Stimulated activated CD4-positive, alpha-beta T cell treated with anti-CD3 and anti-CD28 coated beads, Interleukin-15, amount 100 ng/mL, for 1 hour (primary cell): ENCODE measurements around the gene CRYBB1.
A peak's percentile ranks its signal among the peaks of the same experiment; 100 is the strongest.

Experiments
- DNase-seq, 2 donors: peaks; one replicate each; pipeline ENCODE4 v3.0.0-alpha.2; 2020; ENCODE audit warnings: low read depth in 1 of 2, low spot score in 1 of 2

The CRYBB1 gene

DNA sequence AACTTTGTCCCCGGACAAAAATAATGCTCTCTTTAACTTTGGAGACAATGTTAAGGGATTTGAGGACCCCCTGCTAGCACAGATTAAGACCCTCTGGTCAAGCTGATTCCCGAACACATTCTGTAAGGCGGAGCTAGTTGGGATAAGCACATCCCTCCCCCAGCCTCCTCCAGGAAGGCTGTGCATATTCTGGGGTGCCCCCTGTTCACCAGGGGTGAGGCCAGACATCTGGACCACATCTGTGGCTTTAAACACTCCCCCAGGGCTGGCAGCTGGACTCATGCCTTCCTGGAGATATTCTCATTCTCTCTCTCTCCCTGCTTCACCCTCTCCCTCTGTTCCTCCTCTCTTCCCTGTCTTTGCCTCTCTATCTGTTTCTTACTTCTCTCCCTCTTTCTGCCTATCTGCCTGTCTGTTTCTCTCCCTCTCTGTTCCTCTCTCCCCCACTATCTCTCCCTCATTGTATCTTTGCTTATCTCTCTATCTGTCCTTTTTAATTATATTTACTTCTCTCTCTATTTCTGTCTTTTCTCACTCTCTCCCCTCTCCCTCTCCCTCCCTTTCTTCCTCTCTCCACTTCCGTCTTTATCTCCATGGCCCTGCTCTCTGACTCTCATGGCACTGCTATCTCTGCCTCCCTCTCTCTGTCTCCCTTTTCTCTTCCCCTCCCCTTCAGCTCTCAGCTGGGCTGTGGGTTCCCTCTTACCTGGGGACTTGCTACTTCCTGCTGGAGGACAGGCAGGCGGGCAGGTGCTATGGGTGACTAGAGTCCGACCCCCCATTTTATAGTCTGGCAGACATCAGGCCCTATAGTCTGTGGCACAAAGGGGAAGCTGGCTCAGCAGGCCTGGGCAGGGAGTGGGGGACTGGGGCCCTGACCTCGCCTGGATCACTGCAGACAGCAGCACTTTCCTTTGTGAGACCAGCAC lies at the start of gene CRYBB1:
TSS of gene CRYBB1 (minus strand) at position 757 of the 929 bp plus-strand sequence. CDS start 1,708 bp downstream, outside the sequence.
- DNase-seq = no peak

DNA sequence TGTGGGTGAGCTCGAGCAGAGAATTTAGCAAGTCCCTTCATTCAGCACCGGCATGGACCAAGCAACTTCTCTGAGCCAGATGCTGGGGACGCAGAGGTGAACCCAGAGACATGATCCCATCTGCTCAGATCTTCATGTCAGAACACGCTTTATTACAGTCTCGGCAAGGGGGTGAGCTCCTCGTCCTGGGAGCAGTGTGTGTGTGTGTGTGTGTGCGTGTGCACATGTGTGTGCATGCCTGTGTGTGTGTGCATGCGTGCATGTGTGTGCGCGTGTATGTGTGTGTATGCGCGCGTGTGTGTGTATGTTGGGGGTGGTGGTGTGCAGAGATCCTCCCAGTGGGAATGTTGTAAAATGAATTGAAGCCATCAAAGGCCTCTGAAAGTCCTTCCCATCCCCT lies 49.3 kb upstream of the CRYBB1 start:
- no peak for DNase-seq

DNA sequence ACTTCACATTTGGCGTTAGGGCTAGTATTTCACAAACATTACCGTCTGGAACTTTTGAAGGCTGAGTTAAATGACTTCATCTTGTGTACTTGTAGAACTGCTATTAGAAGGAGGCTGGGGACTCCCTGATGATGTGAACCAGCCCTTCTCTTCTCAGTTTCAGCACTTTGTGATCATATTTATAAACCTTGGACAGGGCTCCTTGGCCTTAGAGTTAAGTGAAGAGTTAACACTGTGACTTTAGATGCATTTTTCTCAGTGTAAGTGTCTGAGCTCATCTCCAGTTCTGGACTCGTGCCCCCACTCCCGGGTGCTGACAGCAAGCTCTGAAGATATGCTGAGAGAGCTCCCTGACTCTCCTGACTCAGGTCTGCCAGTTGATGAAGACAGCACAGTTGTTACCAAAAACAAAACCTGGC lies 48.0 kb upstream of the CRYBB1 start:
- no peak for DNase-seq

DNA sequence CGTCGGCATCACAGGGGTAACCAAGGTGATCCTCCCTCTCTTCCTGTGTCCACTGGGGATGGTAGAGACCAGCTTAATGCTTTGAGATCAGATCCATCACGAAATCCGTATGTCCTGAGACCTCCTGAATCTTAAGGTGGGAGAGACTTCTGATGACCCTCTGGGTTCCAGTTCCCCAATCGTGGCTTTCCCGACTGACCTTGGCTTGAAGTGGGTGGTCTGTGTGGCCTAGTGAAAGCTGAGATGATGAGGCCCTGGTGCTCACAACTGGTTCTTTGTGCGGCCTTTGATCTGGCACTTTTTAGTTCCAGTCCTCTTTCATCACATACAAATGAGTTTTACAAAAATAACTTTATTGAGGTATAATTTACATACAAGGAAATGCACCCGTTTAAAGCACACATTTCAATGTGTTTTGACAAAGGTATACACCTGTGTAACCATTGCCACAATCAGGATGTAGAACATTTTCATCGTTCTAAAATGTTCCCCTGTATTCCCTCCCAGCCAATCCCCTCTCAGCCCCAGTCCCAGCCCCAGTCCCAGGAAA lies 45.6 kb upstream of the CRYBB1 start:
- DNase-seq = no peak

DNA sequence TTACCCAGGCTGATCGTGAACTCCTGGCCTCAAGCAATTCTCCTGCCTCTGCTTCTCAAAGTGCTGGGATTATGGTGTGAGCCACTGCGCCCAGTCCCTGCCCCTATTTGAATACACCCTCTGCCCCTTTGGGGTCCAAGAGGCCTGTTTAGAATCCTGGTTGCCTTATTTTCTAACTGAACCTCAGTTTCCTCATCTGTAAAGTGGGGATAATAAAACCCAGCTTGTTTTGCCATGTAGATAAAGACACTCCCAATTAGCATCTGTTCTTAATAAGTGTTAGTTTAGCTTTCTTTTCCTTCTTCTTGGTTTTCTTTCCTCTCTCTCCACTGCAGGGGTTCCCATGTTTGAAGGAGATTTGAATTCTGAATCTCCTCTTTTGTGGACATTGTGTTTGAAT lies 44.3 kb upstream of the CRYBB1 start:
- no peak for DNase-seq

DNA sequence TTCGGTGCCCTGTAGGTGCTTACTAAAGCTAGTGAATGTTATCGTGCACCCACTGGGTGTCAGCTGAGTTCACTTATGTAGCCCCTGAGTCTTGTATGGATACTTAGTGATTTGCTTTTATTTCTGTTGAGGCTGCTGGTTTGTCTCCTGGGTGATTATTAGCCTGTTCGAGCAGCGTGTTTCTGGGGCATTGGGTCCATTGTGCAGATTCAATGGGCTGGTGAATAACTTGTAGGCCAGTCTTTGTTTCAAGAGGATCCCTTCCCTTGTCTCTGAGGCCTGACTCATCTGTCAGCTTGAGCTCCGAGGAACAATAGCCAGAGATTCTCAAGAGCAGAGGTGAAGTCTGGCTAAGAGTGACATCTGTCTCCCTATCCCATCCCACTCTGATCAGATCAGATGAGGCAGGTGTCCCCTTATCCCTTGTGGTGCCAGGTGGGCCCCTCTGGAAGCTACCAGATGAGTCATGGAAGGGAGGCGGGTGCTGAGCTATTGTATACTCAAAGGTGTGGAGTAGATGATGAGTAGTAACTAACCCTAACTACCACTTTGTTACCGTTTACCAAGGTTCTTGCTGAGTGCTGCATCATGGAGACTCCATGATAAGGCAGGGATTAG lies 43.2 kb upstream of the CRYBB1 start:
- no peak for DNase-seq

DNA sequence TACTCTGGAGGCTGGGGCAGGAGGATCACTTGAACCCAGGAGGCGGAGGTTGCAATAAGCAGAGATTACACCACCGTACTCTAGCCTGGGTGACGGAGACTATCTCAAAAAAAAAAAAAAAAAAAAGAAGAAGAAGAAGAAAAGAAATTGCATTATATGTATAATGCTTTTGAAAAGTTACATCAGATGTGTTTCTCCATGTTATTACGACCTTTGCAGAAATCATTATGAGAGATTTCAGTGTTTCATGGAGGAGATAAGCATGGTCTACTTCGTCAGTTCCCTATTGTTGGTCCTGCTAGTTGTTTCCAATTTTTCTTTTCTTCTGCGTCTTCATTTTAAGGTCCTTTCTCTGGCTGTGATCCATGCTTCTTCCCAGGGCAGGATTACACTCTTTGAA lies 42.5 kb upstream of the CRYBB1 start:
- DNase-seq = no peak

DNA sequence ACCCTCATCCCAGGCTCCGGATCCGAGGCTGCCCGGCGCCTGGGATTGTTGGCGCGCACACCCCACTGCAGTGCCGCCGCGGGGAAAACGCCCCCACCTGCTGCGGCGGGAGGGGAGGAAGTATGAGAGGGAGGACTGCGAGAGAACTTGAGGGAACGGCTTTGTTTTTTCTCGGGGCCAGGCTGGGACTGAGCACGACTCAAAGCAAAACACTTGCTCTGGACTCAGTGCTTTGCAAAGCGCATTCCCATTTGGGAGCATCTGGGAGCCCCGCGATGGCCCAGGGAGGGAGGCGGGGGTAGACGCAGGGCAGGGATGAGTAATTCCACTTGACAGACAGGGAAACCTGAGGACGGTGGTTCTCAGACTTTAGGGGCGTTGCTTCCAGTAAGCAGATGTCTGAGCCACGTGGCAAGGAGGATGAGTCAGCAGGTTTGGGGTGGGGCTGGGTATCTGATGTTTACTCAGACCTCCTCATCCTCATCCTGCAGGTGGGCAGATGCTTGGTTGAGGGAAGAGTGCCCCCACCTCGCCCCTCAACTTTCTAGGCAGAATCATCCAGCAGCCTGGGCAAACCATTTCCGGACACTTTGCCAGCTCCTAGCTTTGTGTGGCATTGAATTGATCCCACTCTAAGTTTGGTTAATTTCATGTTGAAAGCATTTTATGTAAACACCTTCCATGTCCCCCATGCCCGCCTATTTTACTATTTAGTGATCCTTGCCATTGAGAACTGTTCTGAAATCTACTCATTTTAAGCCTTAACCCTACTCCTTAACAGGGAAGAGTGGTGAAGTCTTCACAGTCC lies 41.0 kb upstream of the CRYBB1 start:
- peak; percentile 50 to 65 for DNase-seq

DNA sequence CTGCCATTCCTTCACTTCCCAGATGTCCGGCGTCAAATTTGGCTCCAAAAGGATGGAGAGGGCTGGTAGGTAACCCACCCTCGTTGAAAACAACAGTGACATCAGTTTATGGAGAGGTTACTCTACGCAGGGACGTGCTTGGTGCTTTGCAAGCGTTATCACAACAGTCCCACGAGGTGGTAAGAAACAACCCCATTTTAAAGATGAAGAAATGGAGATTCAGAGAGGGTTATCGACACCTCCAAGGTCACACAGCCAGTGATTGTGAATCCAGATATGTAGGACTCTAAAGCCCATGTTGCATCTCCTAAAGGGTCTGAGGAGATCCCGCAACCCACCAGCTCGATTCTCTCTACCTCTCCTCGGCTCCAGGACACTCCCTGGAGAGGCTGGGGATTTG lies 40.3 kb upstream of the CRYBB1 start:
- no peak for DNase-seq

DNA sequence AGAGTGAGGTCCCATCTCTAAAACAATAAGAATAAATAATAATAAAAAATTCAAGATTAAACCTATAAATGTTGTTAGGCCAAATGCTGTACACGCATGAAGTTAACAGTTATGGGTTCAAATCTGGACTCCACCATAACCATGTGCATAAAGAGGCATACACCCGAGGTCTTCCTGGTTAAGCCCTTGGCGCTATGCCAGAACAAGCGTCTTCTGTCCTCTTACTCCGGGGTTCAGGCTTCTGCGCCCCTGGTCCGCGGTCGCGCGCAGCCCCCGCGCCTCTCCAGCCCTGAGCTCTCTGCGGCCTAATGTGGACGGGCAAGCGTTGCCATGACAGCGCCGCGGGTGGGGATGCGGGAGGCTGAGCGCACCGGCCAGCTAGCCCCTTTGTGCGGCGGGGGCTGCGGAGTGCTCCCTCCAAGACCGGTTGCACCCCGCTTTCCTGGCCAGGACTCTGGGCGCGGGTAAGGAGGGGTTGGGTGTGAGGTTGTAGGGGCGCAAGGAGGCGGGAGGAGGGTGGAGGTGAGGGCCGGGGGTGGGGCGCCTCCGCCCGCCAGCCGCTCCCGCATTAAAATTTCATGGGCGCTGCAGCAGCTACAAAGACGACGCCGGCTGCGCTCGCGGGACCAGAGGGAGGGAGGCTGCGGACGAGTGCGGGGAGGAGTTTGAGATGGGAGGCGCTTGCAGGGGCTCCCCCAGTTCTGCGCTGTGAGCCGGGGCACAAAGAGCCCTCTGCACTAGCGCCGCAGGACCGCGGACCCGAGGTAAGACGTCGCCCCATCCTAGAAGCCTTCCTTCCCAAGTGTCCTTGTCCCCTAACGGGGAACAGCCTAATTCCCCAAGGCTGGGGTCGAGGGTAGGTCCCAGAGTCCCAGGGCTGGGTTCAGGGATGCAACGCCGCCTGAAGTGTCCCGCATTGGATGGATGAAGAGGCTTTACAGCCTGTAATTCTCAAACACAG lies 39.3 kb upstream of the CRYBB1 start, which contains the start of gene MIAT:
TSS of gene MIAT (plus strand) at position 698 of the 961 bp plus-strand sequence.
- peak; percentile 40 to 43 for DNase-seq

DNA sequence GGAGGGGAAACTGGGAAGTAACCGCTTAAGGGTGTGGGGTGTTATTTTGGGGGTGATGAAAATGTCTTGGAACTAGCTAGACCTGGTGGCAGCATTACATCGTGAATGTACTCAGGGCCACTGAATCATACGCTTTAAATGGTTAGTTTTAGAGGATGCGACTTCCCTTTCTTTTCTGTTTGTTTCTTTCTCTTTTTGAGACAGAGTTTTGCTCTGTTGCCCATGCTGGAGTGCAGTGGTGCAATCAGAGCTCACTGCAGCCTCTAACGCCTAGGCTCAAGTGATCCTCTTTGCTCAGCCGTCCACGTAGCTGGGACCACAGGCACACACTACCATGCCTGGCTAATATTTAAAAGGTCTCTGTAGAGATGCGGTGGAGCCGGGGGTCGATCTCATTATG lies 34.0 kb upstream of the CRYBB1 start:
- no peak for DNase-seq

DNA sequence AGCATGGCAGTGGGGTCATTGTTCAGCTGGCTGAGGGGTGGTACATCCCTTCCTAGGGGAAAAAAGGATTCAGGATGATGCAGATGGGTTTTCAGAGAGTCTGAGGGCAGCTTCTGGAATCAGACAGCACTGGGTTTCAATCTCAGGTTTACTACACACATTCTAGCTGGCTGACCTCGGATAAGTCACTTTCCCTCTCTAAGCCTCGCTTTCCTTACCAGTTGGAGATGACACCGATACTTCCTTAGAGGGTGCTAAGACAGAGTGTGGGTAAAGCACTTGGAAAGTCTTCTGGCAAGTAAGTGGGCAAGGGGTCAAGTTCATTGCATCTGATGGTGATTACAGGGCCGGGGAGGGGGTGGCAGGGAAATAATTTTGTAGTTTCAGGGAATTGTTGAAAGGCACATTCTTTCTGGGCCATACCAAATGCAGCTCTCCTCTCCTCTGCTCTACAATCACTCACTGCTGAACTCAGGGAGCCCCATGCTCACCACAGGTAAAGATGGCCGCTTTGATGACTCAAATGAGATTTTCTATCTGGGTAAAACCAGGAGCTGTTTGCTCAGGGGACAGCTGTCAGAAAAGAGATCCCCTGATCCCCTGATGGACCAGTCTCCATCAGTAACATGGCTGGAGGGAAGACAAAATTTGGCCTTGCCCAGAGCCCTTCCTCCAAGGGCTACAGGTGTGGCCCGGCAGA lies 33.0 kb upstream of the CRYBB1 start:
- DNase-seq = no peak

DNA sequence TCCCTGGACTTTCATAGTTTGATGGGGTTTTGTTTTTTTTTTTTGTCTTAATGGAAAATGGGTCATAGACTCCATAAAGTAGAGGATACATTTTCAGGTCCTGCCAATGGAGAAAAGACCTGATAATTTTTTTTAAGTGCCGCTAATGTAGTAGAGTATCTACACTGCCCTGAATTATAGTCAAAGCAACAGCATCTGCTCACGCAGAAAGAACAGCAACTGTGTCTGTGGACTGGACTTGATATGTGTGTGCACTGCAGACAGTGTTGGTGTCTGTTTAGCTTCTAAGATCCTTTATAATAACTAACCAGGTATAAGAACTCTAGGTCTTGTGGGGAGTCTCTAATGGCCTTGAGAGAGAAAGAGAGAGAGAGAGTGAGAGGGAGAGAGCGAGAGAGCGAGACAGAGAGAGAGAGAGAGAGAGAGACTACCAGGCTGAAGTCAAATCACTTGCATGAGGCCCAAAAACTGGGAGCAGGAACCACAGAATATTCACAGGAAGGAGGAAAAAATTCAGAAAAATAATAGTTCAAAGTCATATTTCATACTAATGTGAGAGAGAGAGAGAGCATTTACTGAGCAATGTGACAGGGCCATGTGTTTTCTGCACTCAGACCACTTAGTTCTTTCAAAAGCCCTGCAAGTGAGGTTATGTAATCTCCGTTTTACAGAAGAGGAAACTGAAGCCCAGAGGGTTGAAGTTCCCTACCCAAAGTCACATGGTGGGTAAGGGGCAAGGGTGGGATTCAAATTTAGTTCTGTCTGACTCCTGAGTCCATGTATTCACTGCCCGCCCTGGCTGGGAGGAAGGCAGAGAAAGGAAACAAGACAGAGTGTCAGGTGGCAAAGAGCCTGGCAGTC lies 30.9 kb upstream of the CRYBB1 start:
- DNase-seq = no peak

DNA sequence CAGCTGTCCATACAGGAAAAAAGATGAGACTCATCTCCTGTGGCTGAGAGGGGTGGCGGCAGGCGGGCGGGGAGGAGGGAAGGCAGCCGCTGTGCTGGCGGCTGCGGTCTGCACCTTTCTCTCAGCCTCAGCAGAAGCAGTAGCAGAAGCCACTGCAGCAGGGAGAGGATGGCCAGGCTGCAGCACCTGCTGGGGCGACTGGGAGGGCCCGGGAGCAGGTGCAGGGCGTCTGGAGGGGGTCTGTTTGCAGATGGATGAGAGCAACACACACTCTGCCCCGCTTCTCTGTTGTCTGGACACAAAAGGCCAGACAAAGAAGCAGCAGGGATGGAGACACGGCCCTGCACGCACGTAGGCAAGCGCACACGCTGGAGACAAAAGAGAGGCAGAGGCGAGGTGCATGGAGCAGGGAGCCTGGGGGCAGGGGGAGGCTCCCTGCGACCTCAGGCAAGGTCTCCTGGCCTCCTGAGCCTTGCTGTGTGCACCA lies 30.2 kb upstream of the CRYBB1 start:
- DNase-seq = no peak

DNA sequence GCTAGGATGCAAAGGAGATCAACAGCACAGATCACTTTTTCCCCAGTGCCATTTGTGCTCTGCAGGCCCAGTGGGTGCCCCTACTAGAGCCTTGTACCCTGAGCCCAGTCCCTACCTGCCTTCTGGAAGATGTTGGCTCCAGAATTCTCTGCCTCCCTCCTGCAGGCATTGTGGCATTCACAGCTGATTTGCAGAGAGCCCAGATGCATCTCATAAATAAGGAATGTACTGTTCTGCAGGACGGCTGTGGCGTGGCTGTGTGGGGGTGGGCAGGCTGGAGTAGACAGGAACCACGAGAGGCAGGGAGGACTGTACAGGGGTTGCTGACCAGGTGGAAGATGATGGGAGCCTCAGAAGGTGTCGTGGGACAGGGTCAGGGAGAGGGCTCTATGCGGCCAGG lies 28.3 kb upstream of the CRYBB1 start:
- no peak for DNase-seq

DNA sequence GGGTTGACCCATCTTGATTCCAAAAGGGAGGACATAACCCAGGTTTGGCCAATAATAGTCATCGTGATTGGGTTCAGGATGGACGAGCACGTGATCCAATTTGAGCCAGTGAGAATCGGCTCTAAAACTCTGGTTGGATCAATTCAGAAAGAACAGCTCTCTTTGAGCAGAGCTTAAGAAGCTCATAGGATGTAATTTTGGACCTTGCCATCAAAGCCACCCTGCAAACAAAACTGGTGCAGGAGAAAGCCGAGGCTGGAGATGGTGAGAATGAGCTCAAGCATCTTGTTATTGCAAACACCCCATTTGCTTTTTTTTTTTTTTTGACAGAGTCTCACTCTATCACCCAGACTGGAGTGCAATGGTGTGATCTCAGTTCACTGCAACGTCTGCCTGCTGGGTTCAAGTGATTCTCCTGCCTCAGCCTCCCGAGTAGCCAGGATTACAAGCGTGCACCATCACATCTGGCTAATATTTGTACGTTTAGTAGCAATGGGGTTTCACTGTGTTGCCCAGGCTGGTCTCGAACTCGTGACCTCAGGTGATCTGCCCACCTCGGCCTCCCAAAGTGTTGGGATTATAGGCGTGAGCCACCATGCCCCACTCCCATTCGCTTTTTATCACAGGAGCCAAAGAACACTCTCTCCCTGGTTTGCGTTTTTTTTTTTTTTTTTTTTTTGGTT lies 25.7 kb upstream of the CRYBB1 start:
- no peak for DNase-seq

DNA sequence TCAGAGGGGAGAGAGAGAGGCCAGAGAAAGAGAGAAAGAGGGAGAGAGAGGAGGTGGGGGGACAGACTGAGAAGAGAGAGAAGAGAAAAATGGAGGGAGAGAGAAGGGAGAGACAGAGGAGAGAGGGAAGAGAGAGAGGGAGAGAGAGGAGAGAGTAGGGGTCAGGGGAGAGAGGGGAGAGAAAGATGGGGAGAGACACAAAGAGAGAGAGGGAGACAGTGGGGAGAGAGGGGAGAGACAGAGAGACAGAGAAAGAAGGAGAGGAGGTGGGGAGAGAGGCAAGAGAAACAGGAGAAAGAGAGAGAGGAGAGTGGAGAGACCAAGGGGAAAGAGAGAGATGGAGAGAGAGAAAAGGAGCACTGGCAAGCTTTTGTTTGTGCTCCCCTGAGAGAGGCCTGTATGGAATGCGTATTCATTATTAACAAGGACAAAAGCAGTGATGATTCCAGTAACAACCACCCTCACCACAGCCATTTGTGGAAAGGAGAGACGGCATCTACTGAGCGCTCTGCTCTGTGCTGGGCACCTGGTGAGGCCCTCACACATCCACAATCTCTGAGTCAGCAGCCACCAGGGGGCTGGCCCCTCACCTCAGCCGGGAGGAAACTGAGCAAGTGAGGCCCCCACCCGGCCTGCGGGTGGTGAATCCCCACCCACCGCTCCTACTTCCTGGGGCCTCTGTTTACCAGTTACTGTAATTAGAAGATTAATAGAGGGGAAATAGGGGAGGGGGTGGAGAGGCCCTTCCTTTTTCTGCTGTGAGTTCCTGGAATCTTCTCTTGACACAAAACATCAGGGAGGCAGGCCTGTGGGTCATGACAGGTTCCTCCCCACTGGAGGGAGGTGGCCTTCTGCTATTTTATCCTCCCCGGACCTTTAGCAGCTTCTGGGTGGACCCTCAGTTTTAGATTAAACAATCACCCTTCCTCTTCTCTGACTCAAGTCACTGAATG lies 24.9 kb upstream of the CRYBB1 start:
- DNase-seq = peak; percentile 51 to 65
